Glomerular visceral epithelial cell (primary cell): Measurements from ENCODE around the gene PHKG1.
"Not testable (repeated sequence)": the region's sequence is repeated elsewhere in the genome, so short reads cannot be mapped to it uniquely, and the experiment has no call there.

ENCODE experiments used
- DNase-seq: peaks from one replicate; pipeline ENCODE4 v3.0.0-alpha.2; 2016; ENCODE audit errors: extremely low spot score

PHKG1 gene

GRCh38 chr7:56092789-56093531, at the start of gene PHKG1:
Gene PHKG1, minus strand, starts transcription at chr7:56092952. Its CDS starts 4,011 bp downstream, at chr7:56088941.
- peak; percentile 61 for DNase-seq

DNA sequence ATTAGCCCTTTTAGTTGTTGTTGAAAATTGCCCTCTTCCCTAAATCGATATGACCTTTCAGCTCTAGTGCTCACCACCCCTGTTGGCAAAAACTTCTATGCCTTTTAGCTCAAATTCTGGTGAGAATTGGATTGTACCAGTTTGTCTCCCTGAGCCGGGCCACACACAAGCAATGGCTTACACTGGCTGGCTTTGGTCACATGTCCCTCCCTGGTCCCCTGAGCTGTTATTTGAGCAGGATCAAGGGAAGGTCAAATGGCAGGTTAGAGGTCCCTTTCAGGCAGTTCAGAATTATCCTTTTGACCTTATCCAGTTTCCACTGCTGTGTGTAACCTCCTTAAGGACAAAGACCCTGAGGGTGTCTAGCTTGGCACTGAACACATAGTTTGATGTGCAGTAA, 38.3 kb upstream of the PHKG1 start:
- not testable (repeated sequence) for DNase-seq

GRCh38 chr7:56127241-56127975, 34.7 kb upstream of the PHKG1 start:
- no peak for DNase-seq

DNA sequence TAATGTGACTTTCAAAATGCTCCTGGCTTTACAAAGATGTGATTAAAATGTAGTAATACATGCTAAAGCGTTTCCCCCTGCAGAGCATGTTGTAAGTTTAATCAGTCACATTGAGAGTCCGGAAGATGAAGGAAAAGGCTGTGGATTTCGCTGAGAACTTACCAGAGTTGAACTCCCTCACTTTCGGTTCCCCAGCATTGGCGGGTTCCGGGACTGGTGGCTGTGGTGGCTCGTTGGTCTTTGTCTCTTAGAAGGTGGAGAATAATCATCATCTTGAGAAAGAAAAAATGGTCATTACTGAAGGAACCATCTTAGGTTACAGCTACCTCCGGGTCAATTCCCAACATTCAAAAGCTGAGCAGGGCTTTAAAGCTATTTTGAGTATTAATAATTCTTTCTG, 33.1 kb upstream of the PHKG1 start:
- no peak for DNase-seq

DNA sequence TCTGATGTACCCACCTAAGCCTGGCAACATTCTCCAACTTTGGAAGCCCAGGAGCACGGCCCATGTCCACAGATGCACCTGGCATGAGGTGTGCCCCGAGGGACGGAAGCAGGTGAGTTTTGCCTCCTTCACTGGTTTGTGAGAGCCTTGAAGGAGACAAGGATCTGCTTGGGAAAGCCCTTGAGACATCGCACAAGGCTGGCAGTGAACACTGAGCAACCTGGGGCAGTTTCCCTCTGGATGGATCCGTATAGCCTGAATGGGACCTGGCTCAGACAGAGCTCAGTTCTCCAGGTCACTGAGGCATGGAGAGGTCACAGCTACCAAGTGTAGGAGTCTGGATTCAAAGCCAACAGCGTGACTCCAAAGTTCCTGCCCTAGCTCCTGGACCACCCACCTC, 32.2 kb upstream of the PHKG1 start:
- DNase-seq = no peak

DNA sequence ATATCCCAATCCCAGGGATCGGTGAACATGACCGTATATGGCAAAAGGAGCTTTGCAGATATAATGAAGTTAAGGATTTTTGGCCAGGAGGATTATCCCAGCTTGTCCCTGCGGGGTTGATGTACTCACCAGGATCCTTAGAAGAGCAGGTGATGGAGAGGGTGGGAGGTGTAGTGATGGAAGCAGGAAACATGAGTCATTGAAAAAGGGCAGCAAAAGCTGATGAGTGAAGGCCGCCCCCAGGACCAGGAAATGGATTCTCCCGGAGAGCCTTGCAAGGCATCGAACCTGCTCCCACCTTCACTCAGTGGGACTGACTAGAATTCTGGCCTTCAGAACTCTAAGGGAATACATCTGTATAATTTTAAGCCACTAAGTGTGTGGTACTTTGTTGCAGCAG, 28.7 kb upstream of the PHKG1 start:
- no peak for DNase-seq

- DNase-seq = no peak
Measured at GRCh38 chr7:56115852-56116538, 23.2 kb upstream of the PHKG1 start, which contains the start of gene NUPR2. Gene NUPR2, minus strand, starts transcription at chr7:56116417. Its CDS starts 103 bp downstream, at chr7:56116314.

GRCh38 chr7:56112244-56112643, 19.5 kb upstream of the PHKG1 start:
- DNase-seq = not testable (repeated sequence)

GRCh38 chr7:56110611-56111010, 17.9 kb upstream of the PHKG1 start:
- no peak for DNase-seq

DNA sequence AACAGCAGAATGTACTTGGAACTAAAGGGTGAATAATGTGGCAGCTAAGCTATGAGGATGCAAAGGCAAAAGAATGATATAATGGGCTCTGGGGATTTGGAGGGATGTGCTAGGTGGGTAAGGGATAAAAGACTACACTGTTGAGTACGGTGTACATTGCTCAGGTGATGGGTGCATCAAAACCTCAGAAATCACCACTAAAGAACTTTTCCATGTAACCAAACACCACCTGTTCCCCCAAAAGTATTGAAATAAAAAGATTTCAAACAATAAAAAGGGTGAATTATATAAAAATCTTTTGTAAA, 15.2 kb upstream of the PHKG1 start:
- DNase-seq = no peak

DNA sequence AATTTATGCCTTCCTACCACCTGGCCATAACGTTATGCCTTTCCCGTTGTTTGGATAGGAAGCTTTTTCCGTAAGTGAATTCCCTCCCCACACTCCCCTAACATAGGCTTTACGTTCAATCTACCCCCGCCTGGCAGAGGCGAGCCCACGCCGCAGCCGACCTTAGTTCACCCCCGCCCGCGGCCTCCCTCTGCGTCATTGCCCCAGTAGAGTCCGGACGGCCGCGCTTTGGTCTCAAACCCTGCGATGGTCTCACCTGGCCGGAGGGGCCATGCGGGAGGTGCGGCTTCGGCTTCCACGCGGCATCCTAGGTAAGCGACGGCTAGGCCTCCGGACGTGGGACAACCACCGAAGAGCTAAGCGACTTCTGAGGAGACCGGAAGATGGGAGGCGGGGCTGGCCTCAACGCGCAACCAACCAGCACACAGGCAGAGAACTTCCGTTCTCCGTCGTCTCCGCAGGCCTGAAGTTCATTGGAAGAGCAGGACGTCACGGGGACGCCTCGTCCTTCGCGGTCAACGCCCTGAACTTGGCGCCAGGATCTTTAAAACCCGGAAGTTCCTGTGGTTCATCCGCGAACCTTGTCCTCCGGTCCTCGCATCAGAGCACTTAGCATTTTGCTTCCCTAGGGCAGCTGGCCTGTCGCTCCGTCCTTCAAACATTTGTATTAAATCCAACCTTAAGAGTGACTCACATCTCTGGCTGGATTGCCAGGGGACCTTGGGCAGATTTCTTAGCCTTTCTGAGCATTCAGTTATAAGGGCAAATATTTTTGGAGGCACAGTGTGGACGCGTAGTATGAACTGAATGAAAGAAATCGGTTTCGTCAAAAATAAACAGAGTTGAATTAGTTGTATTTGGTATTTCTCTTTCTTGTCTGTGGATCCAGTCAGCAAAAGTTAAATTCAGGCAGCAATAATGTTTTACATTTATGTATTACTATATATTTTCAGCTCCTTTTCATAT, 13.6 kb upstream of the PHKG1 start, which contains the start of gene CHCHD2:
TSS of gene CHCHD2 (minus strand) at position 369 of the 966 bp plus-strand sequence. CDS start at position 306, 63 bp downstream.
- DNase-seq = peak; percentile 97

DNA sequence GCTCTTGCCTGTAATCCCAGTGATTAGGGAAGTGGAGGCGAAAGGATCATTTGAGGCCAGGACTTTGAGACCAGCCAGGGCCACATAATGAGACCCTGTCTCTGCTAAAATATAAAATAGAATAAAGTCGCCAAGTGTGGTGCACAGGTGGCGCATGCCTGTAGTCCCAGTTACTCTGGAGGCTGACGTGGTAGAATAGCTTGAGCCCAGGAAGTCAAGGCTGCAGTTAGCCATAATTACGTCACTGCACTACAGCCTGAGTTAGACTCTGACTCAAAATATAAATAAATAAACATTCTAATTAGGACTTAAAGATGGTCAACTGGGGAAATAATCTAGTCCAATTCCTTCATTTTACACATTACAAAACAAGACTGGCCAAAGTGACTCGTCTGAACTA, 12.8 kb upstream of the PHKG1 start:
- peak; percentile 58 for DNase-seq

DNA sequence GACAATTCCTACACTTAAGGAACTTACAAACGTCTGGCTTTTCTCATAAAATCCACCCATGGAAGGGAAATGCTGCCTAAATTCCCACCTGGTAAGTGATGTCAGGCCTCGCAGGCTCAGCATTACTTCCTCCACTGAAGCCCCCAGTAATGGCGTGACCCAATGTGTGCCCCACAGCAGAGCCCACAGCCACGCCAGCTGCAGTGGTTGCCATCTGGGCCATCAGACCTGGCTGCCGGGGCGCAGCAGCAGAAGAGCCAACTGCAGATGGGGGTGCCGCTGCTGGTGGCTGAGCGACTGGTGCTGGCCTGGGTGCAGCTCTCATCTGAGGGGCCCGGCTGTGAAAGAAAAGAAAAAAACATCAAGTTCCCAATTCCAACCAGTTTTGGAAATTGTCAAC, 11.4 kb upstream of the PHKG1 start:
- DNase-seq = not testable (repeated sequence)

DNA sequence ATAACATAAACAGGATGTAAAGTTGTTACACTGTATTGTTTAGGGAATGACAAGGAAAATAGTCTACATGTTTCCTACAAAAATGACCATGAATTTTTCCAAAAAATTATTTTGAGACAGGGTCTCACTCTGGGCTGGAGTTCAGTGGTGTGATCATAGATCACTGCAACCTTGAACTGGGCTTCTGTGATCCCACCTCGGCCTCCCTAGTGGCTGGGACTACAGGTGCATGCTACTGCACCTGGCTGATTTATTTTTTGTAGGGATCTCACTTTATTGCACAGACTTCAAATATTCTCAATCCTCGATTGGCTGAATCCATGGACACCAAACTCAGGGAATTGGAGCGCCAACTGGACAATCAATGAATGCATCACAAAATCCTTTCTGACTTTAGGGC, 6.9 kb upstream of the PHKG1 start:
- no peak for DNase-seq

DNA sequence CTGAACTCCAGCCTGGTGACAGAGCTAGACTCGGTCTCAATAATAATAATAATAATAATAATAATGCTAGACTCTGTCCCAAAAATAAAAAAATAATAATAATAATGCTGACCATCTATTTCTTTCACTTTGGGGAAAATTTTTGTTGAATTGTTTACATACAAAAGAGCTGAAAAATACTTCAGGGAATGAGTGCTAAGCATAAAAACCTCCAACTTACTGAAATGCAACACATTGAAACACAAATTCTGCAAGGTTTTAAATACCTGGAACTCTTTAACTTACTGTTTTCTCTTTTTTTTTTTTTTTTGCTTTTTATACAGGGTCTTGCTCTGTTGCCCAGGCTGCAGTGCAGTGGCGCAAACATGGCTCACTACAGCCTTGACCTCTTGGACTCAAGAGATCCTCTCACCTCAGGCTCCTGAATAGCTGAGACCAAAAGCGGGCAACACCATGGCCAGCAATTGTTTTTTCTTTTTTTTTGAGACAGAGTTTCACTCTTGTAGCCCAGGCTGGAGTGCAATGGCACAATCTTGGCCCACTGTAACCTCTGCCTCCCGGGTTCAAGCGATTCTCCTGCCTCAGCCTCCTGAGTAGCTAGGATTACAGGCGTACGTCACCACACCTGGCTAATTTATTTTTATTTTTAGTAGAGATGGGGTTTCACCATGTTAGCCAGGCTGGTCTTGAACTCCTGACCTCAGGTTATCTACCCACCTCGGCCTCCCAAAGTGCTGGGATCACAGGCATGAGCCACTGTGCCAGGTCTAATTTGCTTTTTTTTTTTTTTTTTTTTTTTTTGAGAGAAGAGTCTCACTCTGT, 5.6 kb upstream of the PHKG1 start:
- DNase-seq = not testable (repeated sequence)

GRCh38 chr7:56097700-56098099, 4.9 kb upstream of the PHKG1 start:
- peak; percentile 31 for DNase-seq

GRCh38 chr7:56092388-56092787, 364 bp downstream of the PHKG1 start:
- not testable (repeated sequence) for DNase-seq

GRCh38 chr7:56091591-56091990, 1.2 kb downstream of the PHKG1 start:
- no peak for DNase-seq

DNA sequence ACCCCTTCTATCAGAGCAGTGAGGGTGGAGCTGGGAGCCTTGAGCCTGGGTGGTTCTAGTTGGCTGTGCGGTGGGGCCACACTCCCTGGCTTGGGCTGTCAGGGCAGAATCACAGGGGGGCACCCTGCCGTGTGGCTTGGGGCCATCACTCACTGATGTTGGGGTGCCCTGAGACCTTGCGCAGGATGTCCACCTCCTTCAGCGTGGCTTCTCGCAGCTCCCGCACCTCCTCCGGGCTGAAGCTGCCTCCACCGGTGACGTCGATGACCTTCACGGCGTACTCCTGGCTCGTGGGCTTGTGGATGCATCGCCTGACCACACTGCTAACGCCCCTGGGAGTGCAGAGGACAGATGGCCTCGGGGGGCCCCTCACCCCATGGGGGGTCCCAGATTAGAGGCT, 5.3 kb downstream of the PHKG1 start:
- no peak for DNase-seq

GRCh38 chr7:56086761-56087160, 6.0 kb downstream of the PHKG1 start:
- no peak for DNase-seq
